Calu3 (cell line): ENCODE measurements around the gene HADHA. TPM values are rescaled to one million over a fixed set of nuclear protein-coding genes. Genes with fewer than 3 reads are reported as not detected.

Experiments used
- BruUV-seq: library from RNA; stranded (reverse); fragments of 400-500 nt; replicated peaks from 2 replicates; lab custom pipeline; 2021; lab: Mats Ljungman, UMichigan
- CTCF ChIA-PET: fragments of 300-600 bp; sonication (Branson Sonifier 250); formaldehyde crosslinking; loops from one replicate; lab custom pipeline; 2022; ENCODE audit warnings: antibody characterized with exemption; lab: Charles Lee
- DNase-seq: peaks from one replicate; pipeline ENCODE4 v3.0.0; 2022
- H3K27ac Mint-ChIP-seq: one replicate; pipeline ENCODE4 v1.8.0; 2022; ENCODE audit warnings: mixed read lengths; ENCODE audit not compliant: unreplicated experiment
- H3K27me3 Mint-ChIP-seq: one replicate; pipeline ENCODE4 v1.8.0; 2022; ENCODE audit warnings: mixed read lengths; ENCODE audit not compliant: unreplicated experiment
- H3K36me3 Mint-ChIP-seq: one replicate; pipeline ENCODE4 v1.8.0; 2022; ENCODE audit warnings: mild to moderate bottlenecking, moderate library complexity, mixed read lengths; ENCODE audit not compliant: insufficient read depth, unreplicated experiment
- H3K4me1 Mint-ChIP-seq: one replicate; pipeline ENCODE4 v1.8.0; 2022; ENCODE audit warnings: mild to moderate bottlenecking, low read depth, mixed read lengths; ENCODE audit not compliant: unreplicated experiment
- H3K4me3 Mint-ChIP-seq: one replicate; pipeline ENCODE4 v1.8.0; 2022; ENCODE audit warnings: mild to moderate bottlenecking, low read depth, moderate library complexity, mixed read lengths; ENCODE audit not compliant: unreplicated experiment
- H3K9me3 Mint-ChIP-seq: one replicate; pipeline ENCODE4 v1.8.0; 2022; ENCODE audit warnings: low read depth, mixed read lengths; ENCODE audit not compliant: unreplicated experiment
- CTCF ChIP-seq: fragments of 200-600 bp; IDR thresholded peaks from one replicate; pipeline ENCODE4 v1.8.0; 2022; ENCODE audit warnings: antibody characterized with exemption; ENCODE audit not compliant: unreplicated experiment
- intact Hi-C: fragments of 100-400 bp; cut with micrococcal nuclease; formaldehyde crosslinking; loops from one replicate; pipeline ENCODE4 v1.10.0; 2022; ENCODE audit not compliant: unreplicated experiment
- total RNA-seq: library from RNA; stranded (reverse); gene quantifications from 2 replicates; pipeline ENCODE4 v1.2.3, GENCODE V29; 2022

Gene HADHA
- total RNA-seq, 1 experiment from 2014 or later, result 127 TPM

- Mint-ChIP-seq H3K27me3 (no peaks in the 10 kb centered on the region), H3K27ac (peak overlapping the region; percentile 95), H3K4me3 (peak overlapping the region; percentile 98), H3K4me1 (peaks cover 22% of the 10 kb centered on the region), H3K36me3 (peaks cover 41% of the 10 kb centered on the region), H3K9me3 (no peaks in the 10 kb centered on the region)
- intact Hi-C loops, result no loop called here
- no peak for TF ChIP-seq CTCF
- TSS peak; percentile 50 for BruUV-seq
- CTCF ChIA-PET, result interaction anchor here (1.2 kb wide), 1 partner anchor 100 kb away, joined by 3 read pairs; no protein-coding TSS in a partner anchor
- DNase-seq, result no peak
These were observed 850 bp upstream of the HADHA start for GRCh38 chr2:26245231-26245732.

- peaks cover 41% of the 10 kb centered on the region for H3K36me3 Mint-ChIP-seq
- no peaks in the 10 kb centered on the region for H3K27me3 Mint-ChIP-seq
- TF ChIP-seq CTCF, result no peak
- peak overlapping the region; percentile 98 for H3K4me3 Mint-ChIP-seq
- TSS peak; percentile 59 for BruUV-seq
- H3K27ac Mint-ChIP-seq, result peak overlapping the region; percentile 95
- peaks cover 38% of the 10 kb centered on the region for H3K4me1 Mint-ChIP-seq
- DNase-seq, result peak; percentile 5
- no peaks in the 10 kb centered on the region for H3K9me3 Mint-ChIP-seq
- CTCF ChIA-PET, result interaction anchor here (0.5 to 1.8 kb wide), 5 partner anchors 11 to 663 kb away, joined by 3 to 5 read pairs (median 5); no protein-coding TSS in a partner anchor
- intact Hi-C loops, result loop anchor here (5.0 kb wide), 1 partner anchor 89 kb away; no protein-coding TSS in a partner anchor
These were observed 743 bp downstream of the HADHA start for GRCh38 chr2:26243470-26244308.

- no peaks in the 10 kb centered on the region for H3K9me3 Mint-ChIP-seq
- peaks cover 40% of the 10 kb centered on the region for H3K36me3 Mint-ChIP-seq
- intact Hi-C loops, result loop anchor here (5.0 kb wide), 1 partner anchor 90 kb away; no protein-coding TSS in a partner anchor
- TF ChIP-seq CTCF, result no peak
- no TSS peak for BruUV-seq
- no peaks in the 10 kb centered on the region for H3K27me3 Mint-ChIP-seq
- DNase-seq, result no peak
- H3K4me3 Mint-ChIP-seq, result peak overlapping the region; percentile 98
- no peak overlapping the region for H3K27ac Mint-ChIP-seq
- CTCF ChIA-PET, result no interaction called here
- peaks cover 36% of the 10 kb centered on the region for H3K4me1 Mint-ChIP-seq
These were observed 2.5 kb downstream of the HADHA start for GRCh38 chr2:26241928-26242436.

- Mint-ChIP-seq H3K36me3 (peaks cover 29% of the 10 kb centered on the region), H3K4me3 (no peak overlapping the region), H3K4me1 (peaks cover 27% of the 10 kb centered on the region), H3K27me3 (no peaks in the 10 kb centered on the region), H3K9me3 (no peaks in the 10 kb centered on the region), H3K27ac (no peak overlapping the region)
- TF ChIP-seq CTCF, result no peak
- no TSS peak for BruUV-seq
- DNase-seq, result no peak
- intact Hi-C loops, result no loop called here
- CTCF ChIA-PET, result no interaction called here
These were observed 6.0 kb downstream of the HADHA start for GRCh38 chr2:26238311-26238958.
